ENCODE data around the gene MAN1A2.
"Not testable (repeated sequence)": the region's sequence is repeated elsewhere in the genome, so short reads cannot be mapped to it uniquely, and the experiment has no call there.

MAN1A2 gene

DNA sequence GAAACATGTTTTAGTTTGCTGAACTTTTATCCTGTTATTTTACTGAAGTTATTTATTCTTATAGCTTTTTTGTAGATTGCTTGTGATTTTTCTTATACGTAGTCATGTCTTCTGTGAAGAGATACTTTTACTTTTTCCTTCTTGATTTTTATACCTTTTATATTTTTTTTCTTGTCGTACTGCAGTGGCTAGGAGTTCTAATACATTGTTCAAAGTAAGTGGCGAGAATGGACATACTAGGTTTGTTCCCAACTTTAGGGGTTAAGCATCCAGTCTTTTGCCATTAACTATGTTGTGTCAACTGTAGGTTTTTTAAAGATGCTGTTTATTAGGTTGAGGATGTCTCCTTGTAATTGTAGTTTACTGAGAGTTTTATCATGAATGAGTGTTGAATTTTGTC lies 36.3 kb downstream of the MAN1A2 start:
- DNase-seq: no peak

GRCh38 chr1:117405042-117405441 lies 37.8 kb downstream of the MAN1A2 start:
- DNase-seq: no peak

GRCh38 chr1:117412472-117412871 lies 45.2 kb downstream of the MAN1A2 start:
- no peak for DNase-seq

DNA sequence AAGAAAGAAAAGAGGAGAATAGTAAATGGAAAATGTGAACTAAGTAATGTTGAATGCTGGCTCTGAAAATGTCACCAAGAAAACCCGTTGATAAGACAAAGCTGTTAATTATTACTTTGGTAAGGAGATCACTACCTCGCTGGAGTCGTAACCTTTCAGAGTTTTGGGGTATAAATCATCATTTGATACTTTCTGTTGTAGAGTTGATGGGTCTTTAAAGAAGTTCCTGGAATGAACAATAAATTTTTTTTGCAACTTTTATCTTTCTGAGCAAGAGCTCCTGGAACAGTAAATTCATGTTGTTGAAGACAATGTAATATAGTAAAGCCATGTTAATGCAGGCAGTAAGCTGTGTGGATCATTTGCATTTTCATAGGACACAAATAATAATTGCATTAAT lies 46.2 kb downstream of the MAN1A2 start:
- peak; percentile 6 for DNase-seq

GRCh38 chr1:117414943-117415342 lies 47.7 kb downstream of the MAN1A2 start:
- DNase-seq: no peak

DNA sequence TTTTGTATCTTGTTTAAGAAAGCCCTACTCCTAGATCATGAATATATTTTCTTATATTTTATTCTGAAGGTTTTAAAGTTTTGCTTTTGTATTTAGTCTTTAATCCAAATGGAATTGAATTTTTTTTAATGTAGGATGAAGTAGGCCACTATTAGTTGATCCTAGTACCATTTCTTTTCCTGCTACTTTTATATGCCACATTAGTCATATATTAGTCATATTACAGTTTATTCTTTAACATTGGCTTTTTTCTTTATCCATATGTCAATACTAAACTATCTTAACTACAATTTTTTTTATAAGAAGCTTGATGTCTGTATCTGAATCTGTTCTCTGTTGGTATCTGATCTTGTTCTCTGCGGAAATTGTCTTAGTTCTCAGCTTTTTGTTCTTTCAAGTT lies 48.8 kb downstream of the MAN1A2 start:
- DNase-seq: no peak

DNA sequence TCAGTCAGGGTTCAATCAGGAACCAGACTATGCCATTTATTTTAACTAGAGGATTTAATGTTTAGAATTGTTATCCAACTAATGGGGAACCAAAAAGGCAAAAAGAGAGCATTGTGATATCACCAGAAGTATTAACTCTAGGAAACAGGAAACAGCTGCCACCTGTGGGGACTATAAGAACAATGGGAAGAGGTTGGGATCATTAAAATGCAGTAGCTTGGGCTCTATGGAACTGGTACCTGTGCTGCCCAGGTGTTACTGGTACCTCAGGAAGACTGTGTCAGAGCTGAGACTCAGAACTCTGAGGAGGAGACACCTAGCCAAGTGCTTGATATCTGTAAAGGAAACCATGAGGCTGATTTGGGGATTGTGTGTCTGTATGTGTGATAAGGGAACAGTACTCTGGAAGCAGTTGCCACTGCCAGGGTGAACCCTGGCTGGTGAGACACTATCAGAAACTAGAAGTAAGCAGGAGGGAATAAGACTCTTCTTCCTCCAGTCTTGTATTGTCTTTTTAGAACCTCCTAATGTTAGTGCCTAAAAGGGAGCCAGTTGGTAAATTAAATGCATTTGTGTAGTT lies 49.4 kb downstream of the MAN1A2 start:
- no peak for DNase-seq

DNA sequence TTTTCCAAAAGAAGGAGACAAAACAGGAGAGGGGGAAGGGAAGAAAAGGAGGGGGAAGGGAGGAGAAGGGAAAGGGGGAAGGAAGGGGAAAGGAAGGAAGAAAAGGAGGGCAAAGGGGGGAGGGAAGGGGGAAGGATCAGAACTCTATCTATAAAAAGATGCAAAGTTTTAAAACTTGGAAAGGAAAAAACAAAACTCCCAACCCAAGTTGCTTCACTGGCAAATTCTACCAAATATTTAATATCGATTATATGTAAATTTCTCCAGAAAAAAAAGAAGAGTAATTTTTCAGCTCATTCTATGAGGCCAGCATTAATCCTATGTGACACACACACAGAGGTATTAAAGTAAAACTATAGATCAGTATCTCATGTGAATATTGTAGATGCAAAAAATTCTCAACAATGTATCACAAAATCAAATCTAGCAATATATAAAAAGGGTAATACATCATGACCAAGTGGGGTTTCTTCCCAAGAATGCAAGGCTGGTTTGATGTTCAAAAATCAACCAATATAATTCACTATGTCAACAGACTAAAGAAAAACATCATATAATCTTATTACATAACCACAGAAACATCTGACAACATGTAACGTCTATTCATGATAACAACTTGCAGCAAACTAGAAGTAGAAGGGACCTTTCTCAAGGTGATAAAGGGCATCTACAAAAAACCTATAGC lies 57.9 kb downstream of the MAN1A2 start:
- no peak for DNase-seq

GRCh38 chr1:117427297-117427696 lies 60.0 kb downstream of the MAN1A2 start:
- no peak for DNase-seq

DNA sequence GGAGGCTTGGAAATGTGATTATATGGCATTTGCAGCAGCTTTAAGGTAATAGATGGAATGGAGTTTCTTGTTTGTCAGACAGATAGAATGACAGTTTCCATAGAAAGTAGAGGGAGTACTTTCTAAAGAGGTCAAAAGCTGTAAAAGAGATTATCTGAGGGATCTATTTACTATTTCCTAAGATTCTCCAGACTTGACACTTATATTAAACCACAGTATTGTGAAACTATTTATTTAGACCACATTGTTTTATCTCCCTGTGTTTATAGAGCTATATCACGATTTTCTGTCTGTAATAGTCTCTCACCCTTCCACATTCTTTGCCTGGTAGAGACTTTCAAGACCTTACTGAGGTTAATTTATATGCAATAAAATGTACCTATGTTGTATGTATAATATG lies 66.7 kb downstream of the MAN1A2 start:
- no peak for DNase-seq

- no peak for DNase-seq
These were observed 69.3 kb downstream of the MAN1A2 start for GRCh38 chr1:117436513-117436912.

GRCh38 chr1:117447661-117448060 lies 80.4 kb downstream of the MAN1A2 start:
- DNase-seq: no peak

DNA sequence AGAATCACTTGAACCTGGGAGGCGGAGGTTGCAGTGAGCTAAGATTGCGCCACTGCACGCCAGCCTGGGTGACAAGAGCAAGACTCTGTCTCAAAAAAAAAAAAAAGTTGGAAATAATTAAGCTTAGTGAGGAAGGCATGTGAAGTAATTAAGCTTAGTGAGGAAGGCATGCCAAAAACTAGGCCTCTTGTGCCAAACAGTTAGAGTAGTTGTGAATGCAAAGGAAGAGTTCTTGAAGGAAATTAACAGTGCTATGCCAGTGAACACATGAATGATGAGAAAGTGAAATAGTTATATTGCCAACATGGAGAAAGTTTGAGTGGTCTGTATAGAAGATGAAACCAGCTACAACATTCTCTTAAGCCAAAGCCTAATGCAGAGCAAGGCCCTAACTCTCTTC lies 85.0 kb downstream of the MAN1A2 start:
- no peak for DNase-seq

GRCh38 chr1:117453958-117454357 lies 86.7 kb downstream of the MAN1A2 start:
- DNase-seq: no peak

DNA sequence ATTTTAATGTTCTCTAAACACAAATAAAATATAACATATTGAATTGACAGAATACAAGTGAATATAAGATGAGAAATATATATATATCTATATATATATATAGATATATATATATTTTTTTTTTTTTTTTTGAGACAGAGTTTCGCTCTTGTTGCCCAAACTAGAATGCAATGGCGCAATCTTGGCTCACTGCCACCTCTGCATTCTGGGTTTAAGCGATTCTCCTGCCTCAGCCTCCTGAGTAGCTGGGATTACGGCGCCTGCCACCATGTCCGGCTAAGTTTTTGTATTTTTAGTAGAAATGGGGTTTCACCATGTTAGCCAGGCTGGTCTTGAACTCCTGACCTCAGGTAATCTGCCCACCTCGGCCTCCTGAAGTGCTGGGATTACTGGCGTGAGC lies 91.2 kb downstream of the MAN1A2 start:
- DNase-seq: not testable (repeated sequence)

GRCh38 chr1:117466761-117467160 lies 99.5 kb downstream of the MAN1A2 start:
- no peak for DNase-seq

DNA sequence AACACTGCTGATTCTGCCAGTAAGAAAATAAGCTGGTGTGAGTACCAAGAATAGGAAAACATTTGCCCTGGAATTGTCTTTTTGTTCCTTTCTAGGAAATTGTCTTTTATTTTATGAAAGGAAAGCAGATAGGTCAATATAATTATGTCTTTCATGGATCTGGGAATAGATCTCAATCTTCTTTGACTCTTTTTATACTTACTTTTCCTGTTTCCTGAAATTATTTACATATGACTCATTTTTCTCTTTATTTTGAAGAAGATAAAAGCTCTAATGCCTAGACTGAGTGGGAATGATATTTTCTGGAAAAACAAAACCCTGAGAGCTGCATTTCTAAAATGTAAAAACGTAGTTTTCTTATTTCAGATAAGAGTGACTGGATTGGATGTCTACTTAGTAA lies 100.1 kb downstream of the MAN1A2 start:
- no peak for DNase-seq

DNA sequence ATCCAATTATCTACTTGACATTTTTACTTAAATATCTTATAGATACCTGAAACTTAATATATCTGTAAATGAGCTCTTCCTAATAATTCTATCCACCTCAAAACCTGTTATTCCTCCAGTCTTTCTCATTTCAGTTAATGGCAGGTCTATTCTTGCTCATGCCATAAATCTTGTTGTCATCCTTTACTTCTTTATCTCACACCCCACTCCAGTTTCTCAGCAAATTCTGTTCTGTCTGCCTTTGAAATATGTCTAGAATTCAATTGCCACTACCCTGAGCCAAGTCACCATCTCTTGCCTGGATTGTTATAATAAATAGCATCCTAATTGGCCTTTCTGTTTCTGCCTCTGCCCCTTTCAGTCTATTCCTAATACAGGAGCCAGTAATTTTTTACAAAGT lies 105.8 kb downstream of the MAN1A2 start:
- no peak for DNase-seq

DNA sequence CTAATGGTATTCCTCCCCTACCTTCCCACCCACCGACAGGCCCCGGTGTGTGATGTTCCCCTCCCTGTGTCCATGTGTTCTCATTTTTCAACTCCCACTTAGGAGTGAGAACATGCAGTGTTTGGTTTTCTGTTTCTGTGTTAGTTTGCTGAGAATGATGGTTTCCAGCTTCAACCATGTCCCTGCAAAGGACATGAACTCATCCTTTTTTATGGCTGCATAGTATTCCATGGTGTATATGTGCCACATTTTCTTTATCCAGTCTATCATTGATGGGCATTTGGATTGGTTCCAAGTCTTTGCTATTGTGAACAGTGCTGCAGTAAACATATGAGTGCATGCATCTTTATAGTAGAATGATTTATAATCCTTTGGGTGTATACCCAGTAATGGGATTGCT lies 108.2 kb downstream of the MAN1A2 start:
- not testable (repeated sequence) for DNase-seq

DNA sequence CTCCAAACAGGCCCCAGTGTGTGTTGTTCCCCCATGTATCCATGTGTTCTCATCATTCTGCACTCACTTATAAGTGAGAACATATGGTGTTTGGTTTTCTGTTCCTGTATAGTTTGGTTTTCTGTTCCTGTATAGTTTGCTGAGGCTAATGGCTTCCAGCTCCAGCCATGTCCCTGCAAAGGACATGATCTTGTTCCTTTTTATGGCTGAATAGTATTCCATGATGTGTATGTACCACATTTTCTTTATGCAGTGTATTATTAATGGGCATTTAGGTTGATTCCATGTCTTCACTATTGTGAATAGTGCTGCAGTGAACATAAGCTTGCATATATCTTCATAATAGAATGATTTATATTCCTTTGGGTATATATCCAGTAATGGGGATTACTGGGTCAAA lies 111.8 kb downstream of the MAN1A2 start:
- DNase-seq: no peak

GRCh38 chr1:117481410-117481809 lies 114.2 kb downstream of the MAN1A2 start:
- DNase-seq: no peak

GRCh38 chr1:117493906-117494305 lies 126.7 kb downstream of the MAN1A2 start:
- DNase-seq: no peak

DNA sequence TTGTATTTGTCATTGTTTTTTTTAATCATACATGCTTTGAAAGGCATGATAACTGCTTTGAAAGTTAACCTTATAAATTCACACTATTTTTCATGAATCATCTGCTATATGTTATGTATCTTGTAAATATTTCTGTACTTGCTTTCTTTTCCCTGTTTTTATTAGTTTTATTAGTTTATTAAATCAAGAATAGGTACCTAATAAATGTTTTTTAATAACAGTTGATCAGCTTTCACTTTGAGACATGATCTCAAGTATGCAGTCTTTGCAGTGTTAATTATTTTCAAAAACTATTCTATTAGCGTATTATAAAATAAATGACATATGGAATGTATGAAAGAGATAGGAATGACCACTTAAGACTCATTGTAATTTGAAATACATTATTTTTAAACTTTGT lies 127.8 kb downstream of the MAN1A2 start:
- no peak for DNase-seq

DNA sequence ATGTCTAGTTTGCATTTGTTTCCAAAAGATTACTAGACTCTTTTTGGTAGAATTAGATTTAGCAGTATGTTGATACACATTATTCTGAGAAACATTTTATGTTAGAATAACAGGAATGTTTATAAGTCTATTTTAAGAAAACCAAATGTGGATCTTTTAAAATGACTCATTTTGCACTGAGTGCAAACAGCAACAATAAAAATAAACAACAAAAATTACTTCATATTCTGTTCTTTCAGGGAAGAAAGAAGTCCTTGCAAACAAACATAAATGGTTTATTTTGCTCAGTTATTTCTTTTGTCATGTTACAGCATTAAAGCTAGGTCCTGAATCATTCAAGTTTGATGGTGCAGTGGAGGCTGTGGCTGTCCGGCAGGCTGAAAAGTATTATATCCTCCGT lies 131.8 kb downstream of the MAN1A2 start:
- DNase-seq: no peak

GRCh38 chr1:117500584-117500983 lies 133.3 kb downstream of the MAN1A2 start:
- DNase-seq: no peak
